Measurements from ENCODE around the gene TBC1D16. TPM values are rescaled to one million over a fixed set of nuclear protein-coding genes. Genes with fewer than 3 reads are reported as not detected.

Gene TBC1D16
- total RNA-seq, 1 donor from 2014 or later = 21.2 TPM

- H3K36me3 ChIP-seq = no peaks in the 10 kb centered on the region
These were observed 90.8 kb downstream of the TBC1D16 start for GRCh38 chr17:79944821-79945391.

DNA sequence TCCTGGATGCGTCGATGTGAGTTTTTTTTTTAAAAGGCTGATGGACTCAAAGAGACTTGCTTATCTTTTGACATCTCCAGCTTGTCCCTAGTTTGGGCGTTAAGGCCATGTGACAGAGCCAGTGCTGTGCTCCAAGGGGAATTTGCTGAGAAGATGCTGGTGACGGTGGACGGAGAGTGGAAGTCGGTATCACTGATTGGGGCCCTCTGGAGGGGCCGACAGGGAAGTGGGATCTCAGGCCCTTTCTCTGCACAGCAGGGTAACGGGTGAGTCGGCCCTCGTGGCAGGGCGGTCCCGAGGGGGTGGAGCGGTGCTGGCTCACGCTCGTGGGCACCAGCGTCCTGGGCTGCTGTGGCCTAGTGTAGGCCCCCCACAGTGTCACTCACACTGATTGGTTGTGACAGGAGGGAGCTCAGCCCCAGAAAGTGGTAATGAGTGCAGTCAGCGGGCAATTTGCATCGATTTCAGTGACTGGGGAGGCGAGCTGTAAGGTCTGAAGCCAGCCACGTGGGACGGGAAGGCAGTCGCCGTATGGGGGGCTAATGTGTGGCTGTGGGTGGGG, 91.3 kb downstream of the TBC1D16 start:
- no peak for DNase-seq (ENCODE audit: low spot score)
- no peak overlapping the region for H2AFZ ChIP-seq (replicated peaks)
- peaks cover 11% of the 10 kb centered on the region for H3K27me3 ChIP-seq
- peaks cover 3% of the 10 kb centered on the region for H3K4me1 ChIP-seq
- Mint-ChIP-seq H3K4me1 (peaks cover 36% of the 10 kb centered on the region), H3K36me3 (peaks cover 43% of the 10 kb centered on the region), H3K4me3 (no peak overlapping the region), H3K9me3 (no peaks in the 10 kb centered on the region), H3K27me3 (ENCODE audit: insufficient read depth, low read depth) (peaks cover 10% of the 10 kb centered on the region), H3K27ac (peak overlapping the region; percentile 27)
- TF ChIP-seq EZH2 (IDR thresholded peaks at IDR 0.05) (no peak), EZH2phosphoT487 (IDR thresholded peaks at IDR 0.05) (no peak), CTCF (IDR thresholded peaks at IDR 0.05) (no peak)
- H3K9me3 ChIP-seq (ENCODE audit: low read depth) = no peaks in the 10 kb centered on the region
- no peak overlapping the region for H3K27ac ChIP-seq
- no peaks in the 10 kb centered on the region for H3K36me3 ChIP-seq
- H4K20me1 ChIP-seq (ENCODE audit: low read depth) = peaks cover 26% of the 10 kb centered on the region
- H3K79me2 ChIP-seq (ENCODE audit: low read depth) = no peaks in the 10 kb centered on the region
- H3K9ac ChIP-seq = no peak overlapping the region
- no peak overlapping the region for H3K4me2 ChIP-seq
- H3F3A ChIP-seq (ENCODE audit: low read depth) = peaks cover 4% of the 10 kb centered on the region
- no peak overlapping the region for H3K4me3 ChIP-seq

More at GRCh38 chr17:79944821-79945391, 90.8 kb downstream of the TBC1D16 start:
- H3K4me1 ChIP-seq = peaks cover 9% of the 10 kb centered on the region
- no peak overlapping the region for H3K4me3 ChIP-seq
- no peaks in the 10 kb centered on the region for H3K79me2 ChIP-seq (ENCODE audit: low read depth)
- no peak overlapping the region for H3K4me3 Mint-ChIP-seq
- H3K4me2 ChIP-seq = no peak overlapping the region
- H3K27ac Mint-ChIP-seq = no peak overlapping the region
- TF ChIP-seq EZH2 (IDR thresholded peaks at IDR 0.05) (no peak), CTCF (IDR thresholded peaks at IDR 0.05) (no peak), EZH2phosphoT487 (IDR thresholded peaks at IDR 0.05) (no peak)
- no peak overlapping the region for H3K27ac ChIP-seq
- peaks cover 17% of the 10 kb centered on the region for H3K27me3 ChIP-seq
- H3K9me3 ChIP-seq (ENCODE audit: low read depth) = no peaks in the 10 kb centered on the region
- no peak overlapping the region for H3K9ac ChIP-seq
- peaks cover 37% of the 10 kb centered on the region for H3K36me3 Mint-ChIP-seq
- H4K20me1 ChIP-seq (ENCODE audit: low read depth) = peaks cover 32% of the 10 kb centered on the region
- H3K4me1 Mint-ChIP-seq = peaks cover 39% of the 10 kb centered on the region
- H2AFZ ChIP-seq (replicated peaks) = no peak overlapping the region
- H3F3A ChIP-seq (ENCODE audit: low read depth) = peaks cover 10% of the 10 kb centered on the region
- H3K9me3 Mint-ChIP-seq = no peaks in the 10 kb centered on the region
- no peak for DNase-seq (ENCODE audit: low spot score)
- H3K27me3 Mint-ChIP-seq (ENCODE audit: insufficient read depth, low read depth) = peaks cover 10% of the 10 kb centered on the region

DNA sequence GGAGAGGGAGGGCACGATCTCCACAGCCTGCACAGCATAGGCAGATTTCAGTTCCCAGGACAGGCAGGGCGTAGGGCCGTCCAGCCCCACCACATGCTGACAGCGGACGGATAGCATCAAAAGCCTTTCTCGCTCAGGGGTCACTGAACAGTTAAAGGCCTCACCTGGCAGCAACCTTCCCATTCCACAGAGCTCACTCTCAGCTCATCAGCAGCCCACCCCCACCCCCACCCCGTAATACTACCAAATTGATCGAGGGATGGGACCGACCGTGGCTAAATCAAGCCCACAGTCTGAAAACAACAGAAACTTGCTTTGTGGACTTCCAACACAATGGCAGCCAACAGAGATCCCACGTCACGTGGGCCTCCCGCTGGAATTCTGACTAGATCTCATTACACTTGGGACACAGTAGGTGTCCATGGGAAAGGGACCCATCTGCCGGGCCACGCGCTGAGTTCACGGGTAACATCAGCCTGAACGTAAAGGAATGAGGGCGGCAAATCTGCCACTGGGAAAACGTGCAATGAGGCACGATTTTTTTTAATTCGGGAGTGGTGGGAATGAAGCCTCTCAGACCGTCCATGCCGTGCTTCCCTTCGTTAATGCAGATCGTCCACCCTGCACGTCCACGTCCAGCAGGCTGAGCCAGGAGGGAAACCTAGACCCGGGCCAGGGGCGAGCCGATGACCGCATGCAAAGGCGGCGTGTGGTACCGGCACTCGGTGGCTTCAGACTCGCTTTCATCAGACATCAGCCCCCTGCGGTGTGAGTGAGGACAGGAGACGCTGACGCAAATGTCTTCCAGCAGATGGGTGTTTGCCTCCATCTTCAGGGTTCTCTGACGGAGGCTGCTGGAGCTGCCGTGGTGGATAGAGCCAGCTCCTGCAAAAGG, 92.1 kb downstream of the TBC1D16 start:
- no peak overlapping the region for H3K4me2 ChIP-seq
- H3K4me1 ChIP-seq = no peaks in the 10 kb centered on the region
- H3K36me3 ChIP-seq = no peaks in the 10 kb centered on the region
- no peak overlapping the region for H2AFZ ChIP-seq (replicated peaks)
- no peaks in the 10 kb centered on the region for H3K9me3 ChIP-seq (ENCODE audit: low read depth)
- H3F3A ChIP-seq (ENCODE audit: low read depth) = no peaks in the 10 kb centered on the region
- Mint-ChIP-seq H3K4me3 (peak overlapping the region; percentile 64), H3K36me3 (peaks cover 46% of the 10 kb centered on the region), H3K27me3 (ENCODE audit: insufficient read depth, low read depth) (peaks cover 10% of the 10 kb centered on the region), H3K27ac (peak overlapping the region; percentile 60), H3K4me1 (peaks cover 32% of the 10 kb centered on the region), H3K9me3 (no peaks in the 10 kb centered on the region)
- H3K27me3 ChIP-seq = peaks cover 3% of the 10 kb centered on the region
- TF ChIP-seq CTCF (IDR thresholded peaks at IDR 0.05) (no peak), EZH2phosphoT487 (IDR thresholded peaks at IDR 0.05) (no peak), EZH2 (IDR thresholded peaks at IDR 0.05) (no peak)
- H3K79me2 ChIP-seq (ENCODE audit: low read depth) = no peaks in the 10 kb centered on the region
- DNase-seq (ENCODE audit: low spot score) = no peak
- H3K27ac ChIP-seq = no peak overlapping the region
- H3K9ac ChIP-seq = no peak overlapping the region
- H4K20me1 ChIP-seq (ENCODE audit: low read depth) = peaks cover 19% of the 10 kb centered on the region
- no peak overlapping the region for H3K4me3 ChIP-seq
